Neural cell (in vitro differentiated cells): Measurements from ENCODE around the gene RERE. TPM values are rescaled to one million over a fixed set of nuclear protein-coding genes. Genes with fewer than 3 reads are reported as not detected.

Source experiments
- H2AFZ ChIP-seq: fragments of 200-600, 300-800 bp; sonication (generic), shearing (Covaris generic); 2 replicates; pipeline ENCODE4 v1.6.0; 2014; ENCODE audit warnings: low read depth, mild to moderate bottlenecking, antibody characterized with exemption, low read length, moderate library complexity
- H3F3A ChIP-seq: fragments of 200-600 bp; shearing (Covaris generic); 2 replicates; pipeline ENCODE4 v1.6.1; 2016; ENCODE audit warnings: mild to moderate bottlenecking, moderate library complexity, mixed read lengths, antibody characterized with exemption, low read length; ENCODE audit not compliant: insufficient read depth, poor library complexity, severe bottlenecking
- H3K27ac ChIP-seq: fragments of 200-600, 300-800 bp; sonication (generic), shearing (Covaris generic); 2 replicates; pipeline ENCODE4 v1.5.1; 2014; ENCODE audit warnings: mild to moderate bottlenecking, low read length, moderate library complexity
- H3K27me3 ChIP-seq: fragments of 300-800, 200-600 bp; sonication (generic), shearing (Covaris generic); 2 replicates; pipeline ENCODE4 v1.6.0; 2014; ENCODE audit warnings: mild to moderate bottlenecking, low read depth, low read length, moderate library complexity; ENCODE audit not compliant: insufficient read depth
- H3K36me3 ChIP-seq: fragments of 300-800, 200-600 bp; sonication (generic), shearing (Covaris generic); 2 replicates; pipeline ENCODE4 v1.5.1; 2014; ENCODE audit warnings: mild to moderate bottlenecking, antibody characterized with exemption, low read length, moderate library complexity; ENCODE audit not compliant: insufficient read depth
- H3K4me2 ChIP-seq: fragments of 300-800, 200-600 bp; sonication (generic), shearing (Covaris generic); 2 replicates; pipeline ENCODE4 v1.6.0; 2014; ENCODE audit warnings: mild to moderate bottlenecking, low read length
- H3K4me3 ChIP-seq: fragments of 300-800, 200-600 bp; sonication (generic), shearing (Covaris generic); 2 replicates; pipeline ENCODE4 v1.5.1; 2014; ENCODE audit warnings: mild to moderate bottlenecking, low read length, moderate library complexity
- H3K79me2 ChIP-seq: fragments of 200-600 bp; shearing (Covaris generic); replicated peaks from 2 replicates; pipeline ENCODE4 v1.6.0; 2014; ENCODE audit warnings: mild to moderate bottlenecking, low read length, moderate library complexity; ENCODE audit not compliant: insufficient read depth
- H3K9ac ChIP-seq: fragments of 300-800, 200-600 bp; sonication (generic), shearing (Covaris generic); 2 replicates; pipeline ENCODE4 v1.6.1; 2016; ENCODE audit warnings: mild to moderate bottlenecking, low read length, mixed read lengths
- H3K9me2 ChIP-seq: fragments of 200-600 bp; shearing (Covaris generic); 2 replicates; pipeline ENCODE4 v1.6.1; 2016; ENCODE audit warnings: mild to moderate bottlenecking, low read length, mixed read lengths; ENCODE audit not compliant: insufficient read depth
- H3K9me3 ChIP-seq: fragments of 200-600, 300-800 bp; sonication (generic), shearing (Covaris generic); 2 replicates; pipeline ENCODE4 v1.6.1; 2016; ENCODE audit warnings: mild to moderate bottlenecking, mixed run types, low read length, moderate library complexity, mixed read lengths
- H4K20me1 ChIP-seq: fragments of 200-600 bp; shearing (Covaris generic); 2 replicates; pipeline ENCODE4 v1.6.1; 2016; ENCODE audit warnings: mild to moderate bottlenecking, mixed run types; ENCODE audit not compliant: insufficient read depth
- CTCF ChIP-seq: fragments of 450-650 bp; IDR thresholded peaks from 2 replicates; pipeline ENCODE4 v1.5.1; 2014; ENCODE audit warnings: antibody characterized with exemption, mild to moderate bottlenecking, moderate library complexity; ENCODE audit not compliant: poor library complexity, severe bottlenecking
- EP300 ChIP-seq: fragments of 450-650 bp; conservative IDR thresholded peaks from 2 replicates; pipeline ENCODE4 v1.6.1; 2014; ENCODE audit warnings: antibody characterized with exemption, mild to moderate bottlenecking, moderate library complexity; ENCODE audit not compliant: poor library complexity, severe bottlenecking
- EZH2 ChIP-seq: fragments of 200-600, 300-800 bp; shearing (Covaris generic), sonication (generic); IDR thresholded peaks from 2 replicates; pipeline ENCODE4 v1.6.1; 2014; ENCODE audit warnings: antibody characterized with exemption, low read length, borderline replicate concordance, mild to moderate bottlenecking; ENCODE audit not compliant: insufficient read depth, poor library complexity, severe bottlenecking
- MXI1 ChIP-seq: fragments of 450-650 bp; conservative IDR thresholded peaks from 2 replicates; pipeline ENCODE4 v1.6.1; 2014; ENCODE audit warnings: antibody characterized with exemption, mild to moderate bottlenecking; ENCODE audit not compliant: poor library complexity, severe bottlenecking
- POLR2AphosphoS5 ChIP-seq: IDR thresholded peaks from 2 replicates; pipeline ENCODE4 v1.6.1; 2012
- RAD21 ChIP-seq: fragments of 450-650 bp; conservative IDR thresholded peaks from 2 replicates; pipeline ENCODE4 v1.6.1; 2014; ENCODE audit warnings: antibody characterized with exemption, mild to moderate bottlenecking, moderate library complexity
- REST ChIP-seq: IDR thresholded peaks from 2 replicates; pipeline ENCODE4 v1.6.1; 2012; ENCODE audit warnings: borderline replicate concordance
- SMC3 ChIP-seq: fragments of 450-650 bp; conservative IDR thresholded peaks from 2 replicates; pipeline ENCODE4 v1.6.1; 2014; ENCODE audit warnings: antibody characterized with exemption, mild to moderate bottlenecking, moderate library complexity; ENCODE audit not compliant: poor library complexity
- TAF1 ChIP-seq: IDR thresholded peaks from 2 replicates; pipeline ENCODE4 v1.6.1; 2012; ENCODE audit warnings: low read depth
- polyA plus RNA-seq: library from polyadenylated mRNA; depleted of rRNA; stranded (reverse); fragments of >200 nt; gene quantifications from 2 replicates; pipeline ENCODE4 v1.2.3, GENCODE V29; 2014

RERE gene
- polyA plus RNA-seq, 1 donor from 2014 or later: 21.0 TPM

- TF ChIP-seq EZH2: no peak
- no peak for TF ChIP-seq EP300
- no peak for TF ChIP-seq RAD21
- TF ChIP-seq MXI1: no peak
- TF ChIP-seq SMC3: no peak
- no peak for TF ChIP-seq REST
- no peak for TF ChIP-seq POLR2AphosphoS5
- TF ChIP-seq TAF1: no peak
- no peak for TF ChIP-seq CTCF
- Histone ChIP-seq H3F3A (no peaks in the 10 kb centered on the region), H3K27me3 (no peaks in the 10 kb centered on the region), H4K20me1 (no peaks in the 10 kb centered on the region), H3K79me2 (peaks cover 29% of the 10 kb centered on the region), H2AFZ (no peak overlapping the region), H3K27ac (no peak overlapping the region), H3K36me3 (peaks cover 8% of the 10 kb centered on the region), H3K9me3 (peaks cover 6% of the 10 kb centered on the region), H3K9me2 (no peaks in the 10 kb centered on the region), H3K4me3 (no peak overlapping the region), H3K9ac (no peak overlapping the region), H3K4me2 (no peak overlapping the region)
These were observed 276.5 kb downstream of the RERE start for GRCh38 chr1:8540971-8541370.

- Histone ChIP-seq H3K9me2 (no peaks in the 10 kb centered on the region), H3K27ac (no peak overlapping the region), H3K79me2 (peaks cover 26% of the 10 kb centered on the region)
These were observed 277.0 kb downstream of the RERE start for GRCh38 chr1:8540261-8540941.

More at GRCh38 chr1:8540261-8540941, 277.0 kb downstream of the RERE start:
- TF ChIP-seq MXI1 (no peak), EP300 (no peak), TAF1 (no peak), EZH2 (no peak), POLR2AphosphoS5 (no peak), REST (no peak), CTCF (no peak), SMC3 (no peak), RAD21 (no peak)
- Histone ChIP-seq H3K9ac (no peak overlapping the region), H3K9me3 (peaks cover 6% of the 10 kb centered on the region), H3K27me3 (no peaks in the 10 kb centered on the region), H3K4me2 (no peak overlapping the region), H3K36me3 (peaks cover 8% of the 10 kb centered on the region), H2AFZ (no peak overlapping the region), H3K4me3 (no peak overlapping the region), H4K20me1 (no peaks in the 10 kb centered on the region), H3F3A (no peaks in the 10 kb centered on the region)
